C4-2B (cell line): ENCODE data around the gene COL4A1.

Experiments used
- H3K27ac ChIP-seq: fragments of 450-650 bp; 2 replicates; pipeline ENCODE4 v1.5.1; 2017
- ZFX ChIP-seq: fragments of 450-650 bp; IDR thresholded peaks from 2 replicates; pipeline ENCODE4 v1.6.1; 2017
- TF ChIP-seq, protein P1 (sequence below): fragments of 450-650 bp; conservative IDR thresholded peaks from 2 replicates; pipeline ENCODE4 v1.5.1; 2017; ENCODE audit warnings: mild to moderate bottlenecking

COL4A1 gene

DNA sequence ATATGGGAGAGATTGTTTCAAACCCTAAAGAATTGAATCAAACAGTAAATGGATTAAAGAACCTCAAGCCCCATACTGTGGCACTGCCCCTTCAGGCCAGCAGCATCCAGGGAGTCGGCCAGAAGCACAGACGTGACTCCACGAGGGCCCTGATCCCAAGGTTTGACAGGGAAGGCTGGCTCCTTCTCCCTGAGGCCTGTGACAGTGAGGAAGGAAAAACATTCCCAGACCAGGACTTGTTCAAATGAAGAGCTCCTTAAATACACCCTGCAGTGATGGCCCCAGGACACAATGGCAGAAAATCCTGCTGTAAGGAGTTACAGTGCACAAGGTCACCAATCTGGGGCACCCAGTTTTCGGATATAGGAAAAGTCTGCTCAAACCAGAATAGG, 91.0 kb downstream of the COL4A1 start:
- TF ChIP-seq, protein P1, sequence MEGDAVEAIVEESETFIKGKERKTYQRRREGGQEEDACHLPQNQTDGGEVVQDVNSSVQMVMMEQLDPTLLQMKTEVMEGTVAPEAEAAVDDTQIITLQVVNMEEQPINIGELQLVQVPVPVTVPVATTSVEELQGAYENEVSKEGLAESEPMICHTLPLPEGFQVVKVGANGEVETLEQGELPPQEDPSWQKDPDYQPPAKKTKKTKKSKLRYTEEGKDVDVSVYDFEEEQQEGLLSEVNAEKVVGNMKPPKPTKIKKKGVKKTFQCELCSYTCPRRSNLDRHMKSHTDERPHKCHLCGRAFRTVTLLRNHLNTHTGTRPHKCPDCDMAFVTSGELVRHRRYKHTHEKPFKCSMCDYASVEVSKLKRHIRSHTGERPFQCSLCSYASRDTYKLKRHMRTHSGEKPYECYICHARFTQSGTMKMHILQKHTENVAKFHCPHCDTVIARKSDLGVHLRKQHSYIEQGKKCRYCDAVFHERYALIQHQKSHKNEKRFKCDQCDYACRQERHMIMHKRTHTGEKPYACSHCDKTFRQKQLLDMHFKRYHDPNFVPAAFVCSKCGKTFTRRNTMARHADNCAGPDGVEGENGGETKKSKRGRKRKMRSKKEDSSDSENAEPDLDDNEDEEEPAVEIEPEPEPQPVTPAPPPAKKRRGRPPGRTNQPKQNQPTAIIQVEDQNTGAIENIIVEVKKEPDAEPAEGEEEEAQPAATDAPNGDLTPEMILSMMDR = no peak
- TF ChIP-seq ZFX = no peak
- no peak overlapping the region for H3K27ac ChIP-seq

DNA sequence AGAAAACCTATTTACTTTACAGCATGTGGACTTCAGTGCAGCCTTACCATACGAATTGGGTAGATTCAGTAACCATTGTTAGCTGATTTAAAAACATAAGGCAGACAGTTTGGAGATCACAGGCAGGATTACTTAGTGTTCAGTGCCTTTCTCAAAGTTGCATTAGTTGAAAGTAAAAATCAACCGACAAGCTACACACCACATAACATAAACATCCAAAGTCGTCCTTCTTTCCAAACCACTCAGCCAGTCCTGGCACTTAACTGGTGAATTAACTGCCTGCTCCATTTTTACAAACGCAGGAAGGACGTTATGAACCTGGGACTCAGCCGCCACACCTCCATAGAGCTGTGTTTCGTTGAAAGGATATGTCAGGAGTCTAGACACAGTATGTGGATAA, 91.4 kb downstream of the COL4A1 start:
- no peak overlapping the region for H3K27ac ChIP-seq
- no peak for TF ChIP-seq ZFX
- TF ChIP-seq, protein P1 = no peak

DNA sequence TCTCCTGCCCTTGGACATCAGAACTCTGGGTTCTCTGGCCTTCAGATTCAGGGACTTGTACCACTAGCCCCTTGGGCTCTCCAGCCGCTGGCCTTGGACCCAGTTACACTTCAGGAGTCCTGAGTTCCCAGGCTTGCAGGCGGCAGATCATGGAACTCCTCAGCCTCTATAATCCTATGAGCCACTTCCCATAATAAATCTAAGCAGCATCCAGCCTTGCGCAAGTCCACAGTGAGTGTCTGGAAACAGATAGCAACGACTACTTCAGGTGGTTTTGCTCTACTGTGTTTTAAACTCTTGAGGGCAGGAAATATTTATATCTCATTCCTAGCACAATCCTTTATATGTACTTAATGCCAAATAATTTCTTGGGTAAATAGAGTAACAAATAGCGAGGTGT, 92.3 kb downstream of the COL4A1 start:
- TF ChIP-seq, protein P1 = no peak
- no peak for TF ChIP-seq ZFX
- H3K27ac ChIP-seq = no peak overlapping the region

DNA sequence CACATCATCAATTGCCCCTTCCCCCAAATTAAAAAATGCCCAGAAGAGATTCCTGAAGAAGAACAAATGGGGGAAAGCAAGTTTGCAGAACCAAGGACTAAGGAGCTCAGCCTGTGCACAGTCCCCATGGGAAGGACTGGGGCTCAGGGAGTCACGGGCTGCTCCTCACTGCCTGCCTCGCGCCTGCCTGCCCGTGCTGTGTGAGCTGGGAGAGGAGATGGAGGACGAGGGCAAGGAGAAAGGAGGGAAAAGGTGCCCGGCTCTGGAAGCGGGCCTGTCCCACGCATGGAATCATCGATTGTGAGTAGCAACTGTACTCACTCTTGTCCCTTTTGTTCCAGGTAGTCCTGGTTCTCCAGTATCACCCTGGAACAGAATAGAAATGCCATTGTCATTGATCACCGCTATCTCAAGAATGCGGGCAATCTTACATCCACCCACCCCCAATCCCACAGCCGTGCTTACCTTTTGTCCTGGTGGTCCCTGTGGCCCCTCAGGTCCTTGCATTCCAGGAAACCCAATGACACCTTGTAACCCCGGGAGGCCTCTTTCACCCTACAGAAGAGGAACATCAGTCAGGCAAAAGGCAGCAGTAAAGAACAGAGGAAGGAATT, 93.4 kb downstream of the COL4A1 start:
- H3K27ac ChIP-seq = no peak overlapping the region
- no peak for TF ChIP-seq ZFX
- TF ChIP-seq, protein P1 = no peak

DNA sequence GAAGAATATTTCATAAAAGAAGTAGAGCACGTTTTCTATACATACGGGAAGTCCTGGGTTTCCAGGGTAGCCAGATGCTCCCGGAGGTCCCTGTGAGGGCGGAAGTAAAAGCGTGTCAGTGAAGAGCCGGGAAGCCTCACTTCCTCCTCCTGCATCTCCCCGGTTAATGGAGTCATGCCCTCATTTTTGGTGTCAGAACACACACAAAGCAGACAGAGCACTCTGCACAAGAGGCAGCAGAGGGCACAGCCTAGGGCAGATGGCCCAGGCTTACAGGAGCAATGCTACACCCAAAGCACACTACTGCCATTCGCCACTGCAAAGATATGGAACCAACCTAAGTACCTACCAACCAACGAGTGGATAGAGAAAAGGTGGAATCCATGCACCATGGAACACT, 94.4 kb downstream of the COL4A1 start:
- TF ChIP-seq, protein P1 = no peak
- no peak for TF ChIP-seq ZFX
- no peak overlapping the region for H3K27ac ChIP-seq

DNA sequence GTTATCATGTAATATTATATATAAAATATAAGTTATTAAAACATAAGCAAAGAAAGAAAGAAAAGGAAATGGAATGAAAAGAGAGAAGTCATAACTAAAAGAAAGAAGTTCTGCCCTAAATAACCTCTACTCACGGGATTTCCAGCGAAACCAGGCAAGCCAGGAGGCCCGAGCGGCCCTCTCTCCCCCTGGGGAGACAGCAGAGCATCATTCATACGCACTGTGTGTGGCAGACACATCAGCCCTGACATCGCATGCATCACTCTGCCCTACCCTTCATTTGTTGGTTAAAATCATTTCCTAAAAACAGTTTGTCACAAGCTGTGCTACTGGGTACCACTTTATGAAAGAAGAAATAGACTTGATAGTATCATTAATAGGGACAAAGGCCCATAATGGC, 95.2 kb downstream of the COL4A1 start:
- no peak for TF ChIP-seq ZFX
- TF ChIP-seq, protein P1 = no peak
- H3K27ac ChIP-seq = no peak overlapping the region

DNA sequence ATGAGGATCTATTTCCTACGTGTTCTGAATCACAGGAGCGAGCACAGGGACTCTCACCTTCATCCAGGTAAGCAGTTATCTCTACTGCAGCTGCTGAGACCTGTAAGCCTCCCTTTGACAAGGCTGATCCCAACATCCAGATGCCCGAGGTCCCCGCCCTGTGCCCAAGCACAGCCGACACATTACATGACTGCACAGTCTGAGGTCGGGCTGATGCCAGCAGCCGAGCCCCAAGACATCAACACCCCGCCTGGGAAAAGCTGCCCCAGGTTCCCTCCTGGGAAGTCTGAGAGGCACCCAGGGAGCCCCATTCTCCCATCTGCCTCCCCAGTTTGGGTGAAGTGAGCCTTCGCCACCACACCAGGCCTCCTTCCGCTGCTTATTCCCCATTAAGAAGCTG, 95.9 kb downstream of the COL4A1 start:
- H3K27ac ChIP-seq = no peak overlapping the region
- TF ChIP-seq, protein P1 = no peak
- TF ChIP-seq ZFX = no peak
